Kasumi-1 (cell line): ENCODE data around the gene AP4B1.

Source experiments
- DNase-seq, 2 experiments: peaks; one replicate each; lab custom pipeline; 2025; lab: John Stamatoyannopoulos, UW

Gene AP4B1

DNA sequence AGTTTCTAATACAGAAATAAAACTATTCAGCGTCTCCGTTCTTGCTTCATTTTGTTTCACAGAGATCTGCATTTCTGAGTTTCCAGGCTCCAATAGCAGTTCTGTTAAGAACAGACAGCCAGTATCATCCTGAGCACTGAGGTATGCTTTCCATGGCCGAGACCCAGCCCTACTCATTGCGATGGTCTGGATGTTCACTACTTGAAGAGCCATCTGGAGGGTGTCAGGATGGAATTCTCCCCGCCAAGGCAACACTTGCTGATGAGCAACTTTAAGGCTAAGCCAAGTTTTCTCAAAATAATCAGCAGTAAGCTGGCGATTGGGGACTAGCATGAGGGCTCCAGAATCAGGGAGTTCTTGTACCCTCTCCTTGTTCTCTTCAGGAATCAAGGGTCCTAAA is 9.5 kb downstream of the AP4B1 start:
- DNase-seq: no peak

DNA sequence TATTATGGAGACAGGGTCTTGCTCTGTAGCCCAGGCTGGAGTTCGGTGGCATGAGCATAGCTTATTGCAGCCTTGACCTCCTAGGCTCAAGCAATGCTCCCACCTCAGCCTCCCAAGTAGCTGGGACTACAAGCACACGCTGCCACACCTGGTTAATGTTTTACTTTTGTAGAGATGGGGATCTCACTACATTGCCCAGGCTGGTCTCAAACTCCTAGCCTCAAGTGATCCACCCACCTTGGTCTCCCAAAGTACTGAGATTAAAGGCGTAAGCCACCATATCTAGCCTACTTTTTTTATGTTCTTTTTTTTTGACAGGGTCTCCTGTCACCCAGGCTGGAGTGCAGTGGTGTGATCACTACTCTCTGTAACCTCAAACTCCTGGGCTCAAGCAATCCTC is 11.3 kb downstream of the AP4B1 start:
- DNase-seq: no peak

DNA sequence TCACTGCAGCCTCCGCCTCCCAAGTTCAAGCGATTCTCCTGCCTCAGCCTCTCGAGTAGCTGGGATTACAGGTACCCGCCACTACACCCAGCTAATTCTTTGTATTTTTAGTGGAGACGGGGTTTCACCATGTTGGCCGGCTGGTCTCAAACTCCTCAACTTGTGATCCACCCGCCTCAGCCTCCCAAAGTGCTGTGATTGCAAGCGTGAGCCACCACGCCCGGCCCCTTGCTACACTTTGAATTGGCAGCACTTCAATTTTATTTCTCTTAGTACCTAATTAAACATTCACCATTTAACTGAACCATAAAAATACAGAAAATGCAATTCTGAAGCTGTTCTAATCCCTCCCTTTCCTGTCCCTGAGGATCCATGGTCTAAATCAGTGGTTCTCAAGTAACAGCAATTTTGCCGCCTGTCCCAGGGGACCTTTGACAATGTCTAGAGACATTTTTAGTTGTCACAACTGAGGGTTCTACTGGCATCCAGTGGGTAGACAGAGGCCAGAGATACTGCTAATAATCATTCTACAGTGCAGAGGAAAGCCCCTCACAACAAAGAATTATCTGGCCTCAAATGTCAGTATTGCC is 12.9 kb downstream of the AP4B1 start:
- DNase-seq: no peak

DNA sequence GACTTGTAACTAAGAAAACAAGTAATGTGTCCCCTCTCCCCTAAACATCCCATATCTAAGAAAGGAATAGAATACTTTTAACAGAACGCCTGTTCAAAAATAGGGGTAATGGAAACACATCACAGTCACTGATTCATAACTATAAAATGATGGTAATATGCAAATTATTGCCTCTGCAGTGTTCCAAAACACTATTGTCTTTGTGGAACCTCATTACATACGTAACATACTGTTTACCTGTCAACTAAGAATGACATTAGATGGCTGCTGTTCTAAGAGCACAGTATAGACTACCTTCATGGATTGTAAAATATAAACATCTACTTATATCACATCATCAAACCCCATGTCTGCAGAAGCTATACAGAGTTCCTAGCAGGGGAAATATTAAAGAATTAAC is 13.8 kb downstream of the AP4B1 start:
- DNase-seq: no peak

DNA sequence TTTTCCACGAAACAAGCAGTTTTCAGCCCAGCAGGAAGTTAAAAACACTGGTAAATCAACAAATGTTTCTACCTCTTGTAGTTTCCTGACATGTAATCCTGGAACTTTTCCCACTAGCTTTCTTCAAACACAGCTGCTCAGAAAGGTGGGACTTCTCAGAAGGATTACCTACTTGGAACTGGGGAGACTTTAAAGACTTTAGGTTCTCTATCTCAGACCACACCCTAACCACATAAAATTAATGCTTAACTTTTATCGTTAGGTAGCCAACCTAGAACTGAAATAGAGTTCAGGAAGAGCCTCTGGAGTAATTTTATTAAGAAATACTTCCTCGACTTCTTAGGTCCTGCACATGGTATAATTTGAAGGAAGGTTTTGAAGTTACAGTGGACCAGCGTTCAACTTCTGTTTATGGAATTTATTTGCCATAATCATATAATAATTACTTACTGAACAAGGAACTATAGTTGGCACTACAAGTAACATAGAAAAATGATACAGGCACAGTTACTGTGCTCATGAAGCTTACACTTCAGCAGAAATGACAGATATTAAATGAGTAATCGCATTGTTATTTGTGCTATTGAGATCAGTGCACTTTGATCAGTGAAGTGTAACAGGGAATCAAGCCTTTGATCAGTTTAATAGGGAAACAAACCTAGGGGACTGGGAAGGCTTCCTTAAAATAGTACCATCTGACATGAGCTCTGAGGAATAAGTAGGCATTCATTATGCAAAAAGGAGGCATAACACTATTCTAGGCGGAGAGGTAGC is 17.0 kb downstream of the AP4B1 start, which contains the start of gene BCL2L15:
Gene BCL2L15, minus strand, starts transcription at position 180 of the 774 bp plus-strand sequence. CDS start 206 bp downstream, outside the sequence.
- DNase-seq: no peak

DNA sequence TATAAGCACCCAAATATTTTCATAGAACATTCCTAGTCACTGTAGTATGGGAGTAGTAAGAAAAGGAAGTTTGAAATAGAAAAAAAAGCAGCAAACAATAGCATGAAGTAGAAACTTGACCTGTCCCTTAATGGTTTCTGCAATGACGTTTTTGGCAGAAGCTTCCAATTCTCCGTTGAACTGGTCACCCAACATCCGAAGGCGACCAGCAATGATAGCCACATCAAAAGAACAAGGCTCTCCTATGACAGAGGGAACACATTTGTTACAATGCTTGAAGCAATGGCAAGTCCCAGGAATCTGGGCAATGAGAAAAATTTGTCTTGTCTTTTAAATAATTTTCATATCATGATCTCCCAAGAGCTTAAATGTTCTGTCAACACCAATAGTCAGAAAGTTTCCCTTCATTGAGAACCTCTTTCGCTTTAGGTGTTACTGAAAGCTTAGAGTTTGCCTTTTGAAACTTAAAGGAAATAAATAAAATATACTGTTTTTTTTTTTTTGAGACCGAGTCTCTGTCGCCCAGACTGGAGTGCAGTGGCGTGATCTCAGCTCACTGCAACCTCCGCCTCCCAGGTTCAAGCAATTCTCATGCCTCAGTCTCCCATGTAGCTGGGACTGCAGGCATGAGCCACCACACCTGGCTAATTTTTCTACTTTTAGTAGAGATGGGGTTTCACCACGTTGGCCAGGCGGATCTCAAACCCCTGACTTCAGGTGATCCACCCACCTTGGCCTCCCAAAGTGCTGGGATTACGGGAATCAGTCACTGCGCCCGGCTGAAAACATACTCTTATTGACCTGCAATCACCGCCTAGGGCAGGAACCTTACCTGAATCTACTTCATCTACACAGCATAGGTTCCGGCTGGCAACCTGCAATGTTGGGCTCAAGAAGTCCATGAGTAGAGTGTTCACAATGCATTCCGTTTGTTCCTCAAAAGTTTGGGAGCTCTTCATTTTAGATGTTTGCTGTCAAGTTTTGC is 17.9 kb downstream of the AP4B1 start:
- DNase-seq: no peak

DNA sequence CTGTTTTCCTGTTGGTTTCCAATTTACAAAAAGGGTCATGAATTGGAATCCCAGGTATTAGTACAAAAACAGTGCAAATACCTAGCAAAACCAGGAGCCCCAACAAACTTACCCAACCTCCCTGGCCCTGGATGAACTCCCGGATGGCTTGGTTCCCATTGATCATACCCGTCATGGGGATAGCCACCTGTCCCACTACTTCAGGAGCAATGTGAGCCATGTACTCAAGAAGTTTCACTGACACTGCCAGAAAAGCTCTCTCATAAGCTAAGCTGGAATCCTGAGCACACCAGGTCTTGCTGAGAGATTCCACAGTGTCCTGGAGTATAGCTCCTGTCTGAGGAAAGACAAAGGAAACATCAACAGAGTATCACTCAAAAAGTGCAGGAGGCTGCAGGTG is 22.9 kb downstream of the AP4B1 start:
- DNase-seq: no peak

DNA sequence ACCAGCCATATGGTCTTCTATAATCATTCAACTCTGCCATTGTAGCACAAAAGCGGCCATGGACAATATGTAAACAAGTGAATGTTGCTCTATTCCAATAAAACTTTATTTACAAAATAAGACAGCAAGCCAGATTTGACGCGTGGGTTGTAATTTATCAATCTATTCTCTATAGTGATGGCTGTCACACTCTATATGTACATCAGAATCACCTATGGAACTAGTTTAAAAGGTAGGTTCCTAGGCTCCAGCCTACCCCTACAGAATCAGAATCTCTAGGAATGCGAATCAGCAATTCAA is 24.9 kb downstream of the AP4B1 start:
- DNase-seq: no peak

DNA sequence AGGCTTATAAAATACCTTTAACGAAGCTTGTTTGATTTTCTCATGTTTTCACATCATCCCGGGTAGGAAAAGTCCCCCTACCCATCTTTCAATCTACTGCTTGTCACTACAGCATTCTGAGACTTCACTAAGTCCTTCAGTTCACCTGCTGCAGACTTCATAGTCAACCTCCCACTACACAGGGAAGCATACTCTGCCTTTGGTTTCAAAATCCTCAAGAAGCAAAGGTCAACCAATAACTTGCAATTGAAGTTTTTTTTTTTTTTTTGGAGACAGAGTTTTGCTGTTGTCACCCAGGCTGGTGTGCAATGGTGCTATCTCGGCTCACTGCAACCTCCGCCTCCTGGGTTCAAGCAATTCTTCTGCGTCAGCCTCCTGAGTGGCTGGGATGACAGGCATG is 28.4 kb downstream of the AP4B1 start:
- DNase-seq: no peak

DNA sequence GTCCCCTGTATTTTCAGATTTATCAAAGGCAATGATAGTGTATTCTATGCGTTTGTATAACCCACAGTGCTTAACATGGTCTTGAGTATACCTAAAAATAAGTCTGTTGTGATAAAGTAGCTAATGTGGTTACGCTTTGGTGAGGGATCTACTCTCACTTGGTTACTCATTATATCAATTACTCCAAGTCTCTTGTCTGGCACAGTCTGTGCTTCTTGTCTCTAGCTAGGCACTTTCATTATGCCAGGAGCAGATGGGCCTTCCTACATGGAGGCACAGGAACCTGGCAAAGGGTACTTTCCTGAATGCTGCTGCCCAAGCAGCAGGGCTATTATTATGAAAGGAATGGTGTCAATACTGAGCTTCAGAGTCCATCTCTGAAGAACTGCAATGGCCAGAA is 28.9 kb downstream of the AP4B1 start:
- DNase-seq: no peak

DNA sequence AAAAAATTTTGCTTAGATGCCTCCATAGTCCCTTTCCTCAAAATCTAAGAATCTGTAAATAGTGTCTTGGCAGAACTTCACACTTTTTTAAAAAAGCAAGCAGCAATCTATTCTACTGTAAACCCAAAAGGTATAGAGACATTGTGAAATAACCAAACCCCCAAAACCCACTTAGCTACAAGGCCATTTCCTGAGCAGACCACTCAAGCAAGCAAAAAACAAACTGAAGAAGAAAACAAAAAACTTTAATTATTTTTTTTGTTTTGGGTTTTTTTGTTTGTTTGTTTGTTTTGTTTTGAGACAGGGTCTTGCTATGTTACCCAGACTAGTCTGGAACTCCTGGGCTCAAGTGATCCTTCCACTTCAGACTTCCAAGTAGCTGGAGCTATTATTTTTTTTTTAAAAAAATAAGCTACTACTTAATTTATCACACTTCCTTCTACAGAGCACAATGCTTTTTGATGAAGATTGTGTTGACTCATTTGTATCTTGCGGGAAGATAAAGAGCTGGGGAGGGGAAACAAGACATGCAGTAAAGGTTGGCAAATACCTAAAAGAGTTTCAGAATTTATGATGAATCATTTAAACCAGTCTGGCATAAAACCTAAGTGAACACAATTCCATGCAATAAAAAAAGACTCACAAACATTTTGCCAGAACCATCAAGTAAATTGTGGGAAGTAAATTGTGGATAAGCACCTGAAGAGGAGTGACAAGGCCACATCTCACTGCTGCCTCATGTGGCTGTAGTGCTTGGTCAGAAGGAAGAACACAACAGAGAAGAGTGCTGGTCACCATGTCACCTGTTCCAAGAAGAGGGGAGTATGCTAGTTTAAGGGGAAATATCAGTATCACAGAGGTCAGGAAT is 30.4 kb downstream of the AP4B1 start:
- DNase-seq: no peak

DNA sequence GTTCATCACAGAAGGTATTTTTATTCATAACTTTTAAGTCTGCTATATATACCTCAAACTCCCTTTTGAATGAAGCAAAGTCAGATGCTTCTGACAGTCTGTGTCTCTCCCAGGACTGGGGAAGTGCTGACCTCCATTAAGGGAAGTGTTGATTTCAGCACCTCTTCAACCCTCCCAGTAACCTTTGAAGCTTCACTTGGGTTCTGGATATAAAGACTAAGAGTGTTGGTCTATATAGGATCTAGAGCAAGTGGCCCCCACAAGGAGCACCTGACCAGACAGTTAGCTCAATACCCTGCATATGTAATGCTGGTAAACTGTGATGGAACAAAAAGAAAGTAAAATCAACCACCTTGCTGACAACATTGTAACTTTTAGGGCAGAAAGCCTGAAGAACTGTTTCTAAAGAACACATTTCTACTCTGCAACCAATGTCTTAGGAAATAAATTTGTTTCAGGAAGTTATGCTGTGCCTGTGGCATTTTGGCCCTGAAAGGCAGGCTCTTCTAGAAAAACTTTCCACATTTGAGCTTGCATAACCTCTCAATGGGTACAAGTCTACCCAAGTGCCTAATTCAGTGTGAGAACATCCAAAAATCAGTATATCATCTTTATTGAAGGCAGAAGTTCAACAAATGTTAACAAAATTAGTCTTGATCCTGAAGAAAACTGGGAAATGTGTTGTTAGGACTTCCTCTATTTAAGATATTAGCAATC is 32.2 kb downstream of the AP4B1 start:
- DNase-seq: peak; percentile 49 to 52

DNA sequence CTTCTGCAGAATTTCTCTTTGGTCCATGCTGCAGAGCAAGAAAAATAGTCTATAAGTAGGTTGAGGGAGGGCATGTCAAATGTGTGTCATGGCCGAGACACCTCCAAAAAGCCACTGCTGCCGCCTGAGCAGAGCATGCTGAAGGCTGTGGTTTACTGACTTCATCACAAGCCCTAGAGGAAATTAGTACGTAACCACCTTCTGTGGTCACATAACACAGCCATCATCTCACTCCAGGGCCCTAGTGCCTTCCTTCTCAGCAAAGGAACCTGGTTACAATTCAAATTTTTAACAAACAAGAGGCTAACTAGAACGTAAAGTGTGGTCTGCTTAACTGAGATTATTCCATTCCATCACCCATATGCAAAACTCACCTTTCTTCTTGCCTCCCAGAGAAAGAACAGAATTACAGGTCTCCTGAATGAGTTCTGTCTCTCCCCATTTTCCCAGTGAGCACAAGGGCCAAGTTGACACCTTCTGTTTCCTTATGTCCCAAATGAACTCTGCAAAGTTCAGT is 32.9 kb downstream of the AP4B1 start, which contains the start of gene PTPN22:
Gene PTPN22, minus strand, starts transcription at position 116 of the 517 bp plus-strand sequence.
- DNase-seq: peak; percentile 92 to 93

DNA sequence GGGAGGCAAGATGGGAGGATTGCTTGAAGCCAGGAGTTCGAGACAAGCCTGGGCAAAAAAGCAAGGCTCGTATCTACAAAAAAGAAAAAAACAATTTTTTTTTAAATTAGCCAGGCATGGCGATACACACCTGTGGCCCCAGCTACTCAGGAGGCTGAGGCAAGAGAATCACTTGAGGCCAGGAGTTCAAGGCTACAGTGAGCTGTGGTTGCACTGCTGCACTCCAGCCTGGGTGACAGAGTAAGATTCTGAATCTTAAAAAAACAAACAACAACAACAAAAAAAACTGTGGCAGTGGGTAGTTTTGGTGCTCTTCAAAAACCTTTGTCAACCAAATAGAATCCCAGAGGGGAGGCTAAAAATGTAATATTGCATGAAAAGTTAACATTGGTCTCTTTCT is 33.8 kb downstream of the AP4B1 start:
- no peak for DNase-seq

DNA sequence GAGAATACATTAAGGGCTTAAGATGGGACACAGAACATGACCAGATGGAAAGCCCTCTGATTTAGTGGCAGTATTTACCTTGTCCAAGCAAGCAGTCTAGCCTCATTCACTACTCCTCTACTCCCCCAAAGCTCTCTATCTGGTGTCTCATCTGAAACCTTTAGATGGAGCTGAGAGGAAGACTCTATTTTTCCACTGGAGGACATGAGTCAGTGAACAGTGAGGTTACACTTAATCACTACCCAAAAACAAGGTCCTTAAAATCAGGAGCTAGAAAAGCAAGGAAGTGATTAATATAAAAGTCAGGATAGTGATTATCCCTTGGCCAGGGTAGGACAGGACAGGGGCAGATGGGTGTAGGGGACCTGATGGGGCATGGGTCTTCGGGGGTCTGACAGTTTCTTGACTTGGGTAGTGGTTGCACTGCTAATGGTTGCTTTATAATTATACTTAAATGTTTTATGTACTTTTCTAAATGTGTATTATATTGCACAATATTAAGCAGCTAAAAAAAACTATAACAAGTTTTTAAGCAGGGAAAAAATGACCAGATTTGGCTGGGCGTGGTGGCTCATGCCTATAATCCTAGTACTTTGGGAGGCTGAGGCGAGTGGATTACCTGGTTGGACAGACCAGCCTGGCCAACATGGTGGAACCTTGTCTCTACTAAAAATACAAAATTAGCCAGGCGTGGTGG is 36.1 kb downstream of the AP4B1 start:
- no peak for DNase-seq

DNA sequence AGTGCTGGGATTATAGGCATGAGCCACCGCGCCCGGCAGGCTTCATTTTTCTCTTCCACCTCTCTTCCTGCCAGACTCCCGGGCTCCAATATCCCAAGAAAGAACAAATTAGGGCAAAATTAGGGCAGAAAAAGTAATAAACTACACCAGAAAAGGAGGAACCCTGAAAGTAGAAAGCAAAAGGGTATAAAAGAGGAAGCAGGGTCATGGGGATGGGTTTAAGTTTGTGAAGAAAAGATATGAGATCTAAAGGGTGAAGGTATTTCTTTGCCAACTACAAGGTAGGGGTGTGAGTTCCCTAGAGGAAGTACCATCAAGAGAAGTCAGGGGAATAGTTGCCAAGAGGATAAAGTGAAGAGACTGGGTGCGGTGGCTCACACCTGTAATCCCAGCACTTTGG is 43.0 kb downstream of the AP4B1 start:
- DNase-seq: peak in 1 of 2 experiments; percentile 27

DNA sequence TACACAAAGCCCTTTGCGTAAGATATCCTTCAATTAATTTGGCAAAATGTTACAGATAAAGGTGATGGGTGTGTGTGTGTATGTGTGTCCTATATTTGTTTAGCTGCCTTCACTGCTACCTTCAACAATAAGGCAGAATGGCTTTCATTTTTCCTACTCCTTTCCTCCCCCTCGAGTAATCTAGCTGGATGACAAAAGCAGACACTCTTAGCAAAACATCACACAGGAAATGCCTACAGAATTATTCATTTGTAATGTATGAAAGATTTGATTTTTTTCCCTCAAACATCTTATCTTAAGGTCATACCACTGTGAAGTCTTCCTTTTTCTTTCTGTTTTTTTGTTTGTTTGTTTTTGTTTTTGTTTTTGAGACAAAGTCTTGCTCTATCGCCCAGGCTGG is 43.7 kb downstream of the AP4B1 start:
- no peak for DNase-seq

DNA sequence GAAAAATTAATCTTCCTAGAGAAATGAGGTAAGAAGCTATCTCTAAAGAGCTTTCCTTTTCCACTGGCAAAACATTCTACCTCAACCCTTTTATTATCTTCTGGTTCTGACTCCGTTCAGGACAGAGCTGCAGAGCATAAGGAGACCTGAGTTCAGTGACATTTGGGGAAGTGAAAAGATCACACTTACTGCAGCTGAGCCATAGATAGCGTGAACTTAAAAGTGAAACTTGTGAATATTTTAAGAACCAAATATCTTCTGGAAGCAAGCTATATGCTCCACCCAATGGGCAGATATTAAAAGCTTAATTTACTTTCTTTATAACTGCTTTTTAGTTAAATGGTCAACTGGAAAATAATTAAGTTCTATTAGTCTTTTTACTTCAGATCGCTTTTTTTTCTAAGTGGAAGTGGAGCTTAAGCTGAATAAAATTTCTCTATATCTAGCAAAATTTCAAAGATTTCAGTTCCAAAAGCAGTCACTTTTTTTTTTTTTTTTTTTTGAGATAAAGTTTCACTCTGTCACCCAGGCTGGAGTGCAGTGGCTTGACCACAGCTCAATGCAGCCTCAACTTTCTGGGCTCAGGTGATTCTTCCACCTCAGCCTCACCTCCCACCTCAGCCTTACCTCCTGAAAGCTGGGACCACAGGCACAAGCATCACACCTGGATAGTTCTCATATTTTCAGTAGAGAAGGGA is 45.0 kb downstream of the AP4B1 start:
- DNase-seq: peak; percentile 66 to 81

DNA sequence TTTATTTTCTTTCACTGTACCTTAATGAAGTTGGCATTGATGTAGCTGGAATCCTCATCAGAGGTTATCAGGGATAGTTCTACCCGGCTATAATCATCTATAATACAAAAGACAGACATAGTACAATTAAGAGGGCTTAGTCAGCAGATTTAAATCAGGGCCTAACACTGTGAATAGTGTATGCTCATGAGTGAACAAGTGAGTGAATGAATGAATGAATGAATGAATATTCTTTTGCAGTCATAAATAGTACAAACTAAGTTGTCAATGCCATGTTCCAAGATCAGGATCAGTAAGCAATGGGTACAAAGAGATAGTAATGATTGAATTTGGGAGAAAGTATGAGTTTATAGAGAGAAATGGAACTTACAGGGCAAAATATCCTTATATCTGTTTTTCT is 45.6 kb downstream of the AP4B1 start:
- no peak for DNase-seq

DNA sequence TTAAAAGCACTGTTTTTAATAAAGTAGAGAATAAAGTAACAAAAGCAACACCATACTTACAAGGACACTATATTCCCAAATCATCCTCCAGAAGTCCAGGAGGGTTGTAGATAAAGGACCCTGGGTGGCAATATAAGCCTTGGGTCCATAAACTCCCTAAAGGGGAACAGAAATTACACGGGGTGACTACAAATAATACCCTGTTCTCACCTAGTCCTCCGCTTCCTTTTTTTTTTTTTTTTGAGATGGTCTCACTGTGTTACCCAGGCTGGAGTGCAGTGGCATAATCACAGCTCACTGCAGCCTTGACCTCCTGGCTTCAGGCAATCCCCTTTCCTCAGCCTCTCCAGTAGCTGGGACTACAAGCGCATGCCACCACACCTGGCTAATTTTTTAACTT is 46.2 kb downstream of the AP4B1 start:
- DNase-seq: no peak
